C4-2B (cell line): ENCODE data around the gene ROMO1.

Source experiments
- CTCF ChIP-seq: fragments of 450-650 bp; conservative IDR thresholded peaks from 2 replicates; pipeline ENCODE4 v1.5.1; 2017; ENCODE audit warnings: mild to moderate bottlenecking
- ZFX ChIP-seq: fragments of 450-650 bp; IDR thresholded peaks from 2 replicates; pipeline ENCODE4 v1.6.1; 2017

GRCh38 chr20:35653893-35654292 is 45.3 kb upstream of the ROMO1 start:
- TF ChIP-seq CTCF, result no peak
- TF ChIP-seq ZFX, result no peak
